Skeletal muscle satellite cell (primary cell): Measurements from ENCODE around the gene FREM1.

Experiments used
- H3K27me3 ChIP-seq: 2 replicates; pipeline ENCODE4 v1.7.0; 2013; ENCODE audit warnings: low read length; ENCODE audit not compliant: control insufficient read depth, insufficient read depth
- H3K36me3 ChIP-seq: 2 replicates; pipeline ENCODE4 v1.7.0; 2013; ENCODE audit warnings: mild to moderate bottlenecking, control low read depth, low read length; ENCODE audit not compliant: insufficient read depth
- H3K4me1 ChIP-seq: 2 replicates; pipeline ENCODE4 v1.7.0; 2013; ENCODE audit warnings: low read length; ENCODE audit not compliant: control insufficient read depth, insufficient read depth
- H3K4me2 ChIP-seq: 2 replicates; pipeline ENCODE4 v1.7.0; 2013; ENCODE audit warnings: mild to moderate bottlenecking, low read length
- H3K4me3 ChIP-seq: 2 replicates; pipeline ENCODE4 v1.7.0; 2013; ENCODE audit warnings: low read length
- H3K9ac ChIP-seq: 2 replicates; pipeline ENCODE4 v1.7.0; 2013; ENCODE audit warnings: mild to moderate bottlenecking, low read depth, low read length, moderate library complexity
- H3K9me3 ChIP-seq: replicated peaks from 2 replicates; pipeline ENCODE4 v1.7.0; 2013; ENCODE audit warnings: mild to moderate bottlenecking, control low read depth, low read length

The FREM1 gene

GRCh38 chr9:14775917-14776316 lies 134.3 kb downstream of the FREM1 start:
- Histone ChIP-seq H3K27me3 (peaks cover under 1% of the 10 kb centered on the region), H3K9me3 (no peaks in the 10 kb centered on the region), H3K9ac (no peak overlapping the region), H3K4me1 (peaks cover 14% of the 10 kb centered on the region), H3K4me3 (no peak overlapping the region), H3K36me3 (no peaks in the 10 kb centered on the region), H3K4me2 (no peak overlapping the region)

DNA sequence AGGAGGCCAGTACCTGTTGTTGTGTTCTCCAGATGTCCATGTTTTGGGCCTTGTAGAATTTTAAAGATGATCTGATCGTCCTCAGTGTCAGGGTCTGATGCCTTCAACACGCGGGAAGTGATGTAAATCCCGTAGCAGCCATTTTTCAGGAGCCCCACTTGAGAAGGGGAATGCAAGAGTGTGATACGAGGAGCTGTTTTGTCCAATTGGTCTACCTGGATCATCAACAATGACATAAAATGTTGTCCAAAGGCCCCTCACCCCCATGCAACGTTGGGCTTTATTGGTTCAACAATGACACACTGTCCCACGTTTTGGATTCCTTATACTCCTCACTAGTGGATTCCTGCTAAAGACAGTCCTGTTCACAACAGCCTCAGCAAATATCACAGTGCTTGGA lies 139.6 kb downstream of the FREM1 start:
- Histone ChIP-seq H3K36me3 (no peaks in the 10 kb centered on the region), H3K27me3 (peaks cover 18% of the 10 kb centered on the region), H3K9ac (no peak overlapping the region), H3K4me1 (no peaks in the 10 kb centered on the region), H3K4me3 (no peak overlapping the region), H3K9me3 (no peaks in the 10 kb centered on the region), H3K4me2 (no peak overlapping the region)

DNA sequence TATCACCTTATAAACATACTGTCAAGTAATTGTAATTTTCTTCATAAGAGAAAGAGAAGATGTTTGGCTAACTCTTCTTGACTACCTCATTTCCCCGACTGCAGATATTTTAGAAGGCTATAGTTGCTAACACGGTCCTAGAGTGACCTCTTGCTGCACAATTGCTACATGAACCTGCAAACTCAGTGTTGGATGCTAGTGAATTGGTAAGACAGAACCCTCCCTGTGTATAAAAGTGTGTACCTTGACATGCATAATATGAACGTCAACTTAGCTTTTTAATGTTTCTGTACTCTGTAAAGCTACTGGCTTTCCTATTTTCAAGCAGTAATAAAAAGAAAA lies 141.0 kb downstream of the FREM1 start:
- no peak overlapping the region for H3K4me2 ChIP-seq
- H3K27me3 ChIP-seq = peaks cover 21% of the 10 kb centered on the region
- H3K9ac ChIP-seq = no peak overlapping the region
- no peaks in the 10 kb centered on the region for H3K4me1 ChIP-seq
- no peaks in the 10 kb centered on the region for H3K9me3 ChIP-seq
- H3K4me3 ChIP-seq = no peak overlapping the region
- H3K36me3 ChIP-seq = no peaks in the 10 kb centered on the region

GRCh38 chr9:14768405-14769229 lies 141.6 kb downstream of the FREM1 start:
- H3K4me2 ChIP-seq = peak overlapping the region; percentile 19
- H3K9me3 ChIP-seq = no peaks in the 10 kb centered on the region
- no peaks in the 10 kb centered on the region for H3K4me1 ChIP-seq
- H3K9ac ChIP-seq = no peak overlapping the region
- H3K4me3 ChIP-seq = no peak overlapping the region
- no peaks in the 10 kb centered on the region for H3K36me3 ChIP-seq
- H3K27me3 ChIP-seq = peaks cover 21% of the 10 kb centered on the region

GRCh38 chr9:14766299-14766698 lies 143.9 kb downstream of the FREM1 start:
- no peak overlapping the region for H3K9ac ChIP-seq

DNA sequence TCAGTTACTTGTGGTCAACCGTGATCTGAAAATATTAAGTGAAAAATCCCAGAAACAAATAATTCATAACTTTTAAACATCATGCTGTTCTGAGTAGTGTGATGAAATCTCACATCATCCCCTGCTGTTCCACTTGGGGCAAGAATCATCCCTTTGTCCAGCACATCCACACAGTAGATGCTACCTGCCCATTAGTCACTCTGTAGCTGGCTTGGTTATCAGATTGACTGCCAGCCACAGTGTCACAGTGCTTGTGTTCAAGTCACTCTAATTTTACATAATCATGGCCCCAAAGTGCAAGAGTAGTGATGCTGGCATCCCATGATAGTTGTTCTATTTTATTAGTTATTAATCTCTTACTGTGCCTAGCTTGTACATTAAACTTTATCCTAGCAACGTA lies 148.6 kb downstream of the FREM1 start:
- H3K27me3 ChIP-seq = peaks cover 12% of the 10 kb centered on the region
- no peak overlapping the region for H3K4me3 ChIP-seq
- H3K9me3 ChIP-seq = no peaks in the 10 kb centered on the region
- no peaks in the 10 kb centered on the region for H3K36me3 ChIP-seq
- no peak overlapping the region for H3K4me2 ChIP-seq
- H3K4me1 ChIP-seq = no peaks in the 10 kb centered on the region
- no peak overlapping the region for H3K9ac ChIP-seq

More at GRCh38 chr9:14766299-14766698, 143.9 kb downstream of the FREM1 start:
- H3K9me3 ChIP-seq = no peaks in the 10 kb centered on the region
- H3K27me3 ChIP-seq = peaks cover 25% of the 10 kb centered on the region
- H3K4me1 ChIP-seq = no peaks in the 10 kb centered on the region
- no peak overlapping the region for H3K4me3 ChIP-seq
- H3K36me3 ChIP-seq = no peaks in the 10 kb centered on the region
- H3K4me2 ChIP-seq = no peak overlapping the region

- no peaks in the 10 kb centered on the region for H3K4me1 ChIP-seq
- peaks cover 11% of the 10 kb centered on the region for H3K27me3 ChIP-seq
Measured at GRCh38 chr9:14760060-14760459, 150.2 kb downstream of the FREM1 start.

DNA sequence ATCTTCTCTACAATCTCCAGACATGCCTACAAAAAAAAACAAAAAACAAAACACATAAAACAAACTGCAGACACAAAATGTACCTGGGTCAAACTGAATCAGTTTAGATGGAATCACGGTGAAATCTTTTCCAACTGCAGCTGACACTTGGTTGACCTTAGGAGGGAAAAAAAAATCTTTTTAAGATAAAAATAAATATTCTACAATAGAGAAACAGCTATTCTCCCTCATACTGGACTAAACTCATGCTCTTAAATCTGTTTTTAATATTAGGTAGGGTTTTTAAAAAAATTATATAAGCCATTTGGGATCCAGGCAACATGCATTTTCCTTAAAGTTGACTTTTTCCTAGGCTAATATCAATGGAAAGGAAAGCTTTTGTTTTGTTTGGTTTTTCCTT lies 153.9 kb downstream of the FREM1 start:
- Histone ChIP-seq H3K27me3 (peaks cover 16% of the 10 kb centered on the region), H3K4me2 (no peak overlapping the region), H3K36me3 (no peaks in the 10 kb centered on the region), H3K4me3 (no peak overlapping the region), H3K4me1 (no peaks in the 10 kb centered on the region), H3K9me3 (no peaks in the 10 kb centered on the region), H3K9ac (no peak overlapping the region)

More at GRCh38 chr9:14760060-14760459, 150.2 kb downstream of the FREM1 start:
- Histone ChIP-seq H3K9ac (no peak overlapping the region), H3K4me2 (no peak overlapping the region), H3K9me3 (no peaks in the 10 kb centered on the region), H3K4me3 (no peak overlapping the region), H3K36me3 (no peaks in the 10 kb centered on the region)

DNA sequence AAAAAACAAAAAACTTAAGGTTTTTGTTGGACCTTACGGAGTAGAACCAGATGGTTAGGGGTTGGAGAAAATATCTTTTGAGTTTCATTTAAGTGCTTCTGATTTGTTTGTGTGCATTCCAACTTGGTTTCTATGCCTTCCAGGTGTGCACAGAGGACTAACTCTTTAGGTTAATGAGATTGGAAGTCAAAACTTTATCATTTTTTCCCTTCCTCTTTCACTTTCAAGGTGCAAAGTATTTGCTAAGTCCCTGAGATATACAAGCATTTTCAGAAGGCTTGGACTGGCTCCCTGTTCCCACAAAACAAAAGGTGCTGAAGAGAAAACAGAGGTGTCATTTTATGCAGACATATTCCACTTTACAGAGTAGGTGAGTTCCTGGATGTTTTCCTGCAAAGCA lies 157.4 kb downstream of the FREM1 start:
- Histone ChIP-seq H3K4me2 (no peak overlapping the region), H3K9me3 (no peaks in the 10 kb centered on the region), H3K27me3 (peaks cover 22% of the 10 kb centered on the region), H3K9ac (no peak overlapping the region), H3K4me3 (no peak overlapping the region), H3K4me1 (no peaks in the 10 kb centered on the region), H3K36me3 (no peaks in the 10 kb centered on the region)

DNA sequence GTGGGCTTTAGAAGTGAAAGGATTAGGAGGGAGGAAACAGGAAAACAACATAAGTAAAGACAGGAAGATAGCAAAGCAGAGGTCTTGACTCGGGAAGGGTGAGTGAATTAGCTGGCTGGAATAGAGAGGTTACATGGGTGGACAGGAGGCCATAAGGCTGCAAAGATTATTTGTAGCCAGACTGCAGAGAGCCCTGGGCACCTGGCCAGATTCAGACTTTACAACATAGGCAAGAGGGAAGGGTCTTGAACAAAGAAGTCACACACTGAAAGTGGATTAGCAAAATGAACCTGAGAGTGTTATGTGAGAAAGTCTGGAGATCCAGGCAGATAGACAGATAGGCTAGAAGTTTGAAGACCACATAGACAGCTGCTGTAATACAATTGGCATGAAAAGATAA lies 158.0 kb downstream of the FREM1 start:
- Histone ChIP-seq H3K4me3 (no peak overlapping the region), H3K4me2 (no peak overlapping the region), H3K9me3 (no peaks in the 10 kb centered on the region), H3K36me3 (no peaks in the 10 kb centered on the region), H3K9ac (no peak overlapping the region), H3K4me1 (no peaks in the 10 kb centered on the region), H3K27me3 (peaks cover 22% of the 10 kb centered on the region)

- H3K4me1 ChIP-seq = no peaks in the 10 kb centered on the region
- H3K9me3 ChIP-seq = no peaks in the 10 kb centered on the region
- no peak overlapping the region for H3K9ac ChIP-seq
- no peak overlapping the region for H3K4me3 ChIP-seq
- no peak overlapping the region for H3K4me2 ChIP-seq
- H3K36me3 ChIP-seq = no peaks in the 10 kb centered on the region
- peaks cover 22% of the 10 kb centered on the region for H3K27me3 ChIP-seq
Measured at GRCh38 chr9:14750821-14751220, 159.4 kb downstream of the FREM1 start.

DNA sequence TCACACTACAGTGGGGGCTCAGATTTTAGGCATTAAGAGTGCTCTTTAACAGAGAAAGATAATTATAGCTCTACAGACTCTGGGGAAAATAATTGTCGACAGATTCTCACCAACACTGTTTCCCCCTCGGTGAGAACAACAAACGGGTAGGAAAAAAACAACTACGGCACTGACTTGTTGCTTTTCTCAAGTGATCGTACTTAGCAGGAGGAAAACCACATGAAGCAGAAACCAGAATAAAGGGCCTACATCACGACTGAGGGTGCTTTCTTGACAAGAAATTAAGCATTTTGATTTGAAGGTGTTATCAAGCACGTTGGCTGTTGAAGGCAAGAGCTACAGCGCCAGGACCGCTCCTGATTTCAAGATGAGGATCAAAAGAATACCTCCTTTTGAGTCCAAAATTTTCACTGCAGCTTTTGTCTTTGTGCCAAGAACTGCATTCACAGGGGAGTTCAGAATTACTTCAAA lies 160.5 kb downstream of the FREM1 start:
- no peaks in the 10 kb centered on the region for H3K36me3 ChIP-seq
- no peak overlapping the region for H3K9ac ChIP-seq
- no peaks in the 10 kb centered on the region for H3K9me3 ChIP-seq
- H3K27me3 ChIP-seq = peaks cover 15% of the 10 kb centered on the region
- H3K4me3 ChIP-seq = no peak overlapping the region
- no peaks in the 10 kb centered on the region for H3K4me1 ChIP-seq
- no peak overlapping the region for H3K4me2 ChIP-seq
